Right cardiac atrium (tissue), 5 donors: ENCODE data around the gene ADAMTS14. TPM values are rescaled to one million over a fixed set of nuclear protein-coding genes. Genes with fewer than 3 reads are reported as not detected.
"Not testable (repeated sequence)": the region's sequence is repeated elsewhere in the genome, so short reads cannot be mapped to it uniquely, and the experiment has no call there.

Experiments used
- ATAC-seq, 2 donors: fragments of 200-7000 bp; cut with Tn5 transposase; one replicate each; pipeline versions ENCODE4 v1.8.0 to v1.9.1; 2020; ENCODE audit warnings: moderate library complexity in 2 of 2, mild to moderate bottlenecking in 1 of 2
- DNase-seq, 3 donors: peaks; one replicate each; pipeline ENCODE4 v3.0.0-alpha.2; 2020
- H3K27ac ChIP-seq: one replicate; pipeline ENCODE4 v1.5.1; 2013; ENCODE audit warnings: mild to moderate bottlenecking, low read length, control low read depth, moderate library complexity
- H3K27me3 ChIP-seq: one replicate; pipeline ENCODE4 v1.6.1; 2013; ENCODE audit not compliant: control insufficient read depth, insufficient read depth
- H3K4me1 ChIP-seq: one replicate; pipeline ENCODE4 v1.6.1; 2013; ENCODE audit warnings: low read length; ENCODE audit not compliant: control insufficient read depth, insufficient read depth
- H3K4me3 ChIP-seq: one replicate; pipeline ENCODE4 v1.5.1; 2013; ENCODE audit warnings: low read length, control low read depth
- H3K9me3 ChIP-seq: one replicate; pipeline ENCODE4 v1.6.1; 2013; ENCODE audit warnings: low read length; ENCODE audit not compliant: control insufficient read depth
- WGBS: extraction: QIAGEN DNeasy Blood & Tissue Kit; methylation state at CpG from one replicate; pipeline ENCODE4 v1.1.7; 2013; 5-methylcytosine and 5-hydroxymethylcytosine counted together
- intact Hi-C, 4 donors: fragments of 100-400 bp; cut with DNase I; formaldehyde crosslinking; loops; one replicate each; pipeline versions ENCODE4 v1.11.0 to v1.14.0; 2022 to 2023
- polyA plus RNA-seq: library from polyadenylated mRNA; stranded (reverse); fragments of 200-250 nt; gene quantifications from one replicate; pipeline ENCODE4 v1.2.3, GENCODE V29; 2013
- total RNA-seq, 4 donors: library from RNA; stranded (reverse); fragmentation: NEBNext Ultra II Directional; extraction: Animal tissue kit (Norgen Biotek cat#: 25700); gene quantifications; one replicate each; pipeline ENCODE4 v1.2.1, GENCODE V29; 2021
- donor health status: healthy with polysubstance abuse.
- donor health status: DM: no; HTN: yes; CAD: no.
- donor health status: DM: no; HTN: no; CAD: no.
- donor health status: DM: no; HTN: yes; CAD: no; lungs with severe emphysema.
- donor health status: DM: yes; HTN: yes; CAD: no.

Gene ADAMTS14
- total and polyA plus RNA-seq, 5 donors: 0.03 to 0.36 (median 0.14) TPM

- DNase-seq: no peak
- intact Hi-C loops: loop anchor here in 1 of 4 donors (10.0 kb wide), 1 partner anchor 54 kb away; the partner anchor contains the start of gene PRF1
- Histone ChIP-seq H3K27ac (no peak overlapping the region), H3K4me3 (no peak overlapping the region), H3K4me1 (no peaks in the 10 kb centered on the region), H3K27me3 (no peaks in the 10 kb centered on the region), H3K9me3 (no peaks in the 10 kb centered on the region)
- WGBS: 83% methylated on average over 1 of the region's 1 CpG
- no peak for ATAC-seq
These were observed 13.6 kb upstream of the ADAMTS14 start for GRCh38 chr10:70658582-70659136.

- Histone ChIP-seq H3K27ac (no peak overlapping the region), H3K27me3 (no peaks in the 10 kb centered on the region), H3K4me1 (no peaks in the 10 kb centered on the region), H3K9me3 (no peaks in the 10 kb centered on the region), H3K4me3 (no peak overlapping the region)
- DNase-seq (no peak), ATAC-seq (no peak)
- WGBS: 87% methylated on average over 1 of the region's 1 CpG
- intact Hi-C loops: loop anchor here in 1 of 4 donors (10.0 kb wide), 1 partner anchor 55 kb away; the partner anchor contains the start of gene PRF1
These were observed 13.0 kb upstream of the ADAMTS14 start for GRCh38 chr10:70659306-70659705.

DNA sequence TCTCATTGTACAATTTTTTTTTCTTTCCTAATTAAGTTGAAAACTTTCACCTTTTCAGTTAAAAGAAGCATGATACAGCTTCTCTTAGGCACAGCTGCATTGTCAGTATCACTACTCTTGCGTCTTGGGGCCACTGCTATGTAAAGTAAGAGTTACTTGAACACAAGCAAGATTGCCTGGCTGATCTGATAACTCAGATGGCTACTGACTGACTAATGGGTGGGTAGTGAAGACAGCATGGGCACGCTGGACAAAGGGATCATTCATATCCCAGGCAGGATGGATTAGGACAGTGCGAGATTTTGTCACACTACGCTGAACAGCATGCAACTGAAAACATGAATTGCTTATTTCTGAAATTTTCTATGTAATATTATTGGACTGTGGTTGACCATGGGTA is 11.6 kb upstream of the ADAMTS14 start:
- Histone ChIP-seq H3K27ac (no peak overlapping the region), H3K4me1 (no peaks in the 10 kb centered on the region), H3K4me3 (no peak overlapping the region), H3K9me3 (no peaks in the 10 kb centered on the region), H3K27me3 (no peaks in the 10 kb centered on the region)
- DNase-seq (no peak), ATAC-seq (no peak)
- intact Hi-C loops: no loop called here
- 94% methylated on average over 4 of the region's 4 CpGs for WGBS

GRCh38 chr10:70661623-70662361 is 10.5 kb upstream of the ADAMTS14 start:
- intact Hi-C loops: no loop called here
- Histone ChIP-seq H3K27ac (no peak overlapping the region), H3K4me1 (no peaks in the 10 kb centered on the region), H3K4me3 (no peak overlapping the region), H3K27me3 (no peaks in the 10 kb centered on the region), H3K9me3 (no peaks in the 10 kb centered on the region)
- 64% methylated on average over 11 of the region's 11 CpGs for WGBS
- DNase-seq (no peak), ATAC-seq (no peak)

DNA sequence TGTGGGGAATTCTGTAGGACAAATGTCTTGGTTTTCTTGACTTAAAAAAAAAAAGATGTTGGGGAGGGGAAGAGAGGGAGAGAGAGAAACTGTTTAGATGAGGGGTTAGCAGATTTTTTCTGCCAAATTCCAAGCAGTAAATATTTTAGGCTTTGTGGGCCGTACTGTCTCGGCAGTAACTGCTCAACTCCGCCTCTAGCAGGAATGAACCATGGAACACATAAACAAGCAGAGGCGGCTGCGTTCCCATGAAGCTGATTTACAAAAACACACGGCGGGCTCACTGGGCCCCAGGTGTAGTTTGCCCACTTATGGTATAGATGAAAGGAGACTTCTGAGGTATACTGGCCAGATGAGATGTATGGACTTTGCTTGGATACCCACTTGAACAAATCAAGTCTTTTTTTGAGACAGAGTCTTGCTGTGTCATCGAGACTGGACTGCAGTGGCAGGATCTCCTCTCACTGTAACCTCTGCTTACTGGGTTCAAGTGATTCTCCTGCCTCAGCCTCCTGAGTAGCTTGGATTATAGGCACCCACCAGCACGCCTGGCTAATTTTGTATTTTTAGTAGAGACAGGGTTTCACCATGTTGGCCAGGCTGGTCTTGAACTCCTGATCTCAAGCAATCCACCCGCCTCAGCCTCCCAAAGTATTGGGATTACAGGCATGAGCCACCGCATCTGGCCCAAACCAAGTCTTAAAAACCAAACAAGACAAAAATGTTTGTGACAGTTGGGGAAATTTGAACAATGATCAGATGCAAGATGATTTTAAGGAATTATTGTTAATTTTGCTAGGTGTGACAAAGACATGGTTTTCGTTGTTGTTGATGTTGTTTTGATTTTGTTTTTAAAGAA is 9.7 kb upstream of the ADAMTS14 start:
- ATAC-seq: no peak
- no peak for DNase-seq
- no peaks in the 10 kb centered on the region for H3K4me1 ChIP-seq
- no peak overlapping the region for H3K27ac ChIP-seq
- intact Hi-C loops: no loop called here
- no peak overlapping the region for H3K4me3 ChIP-seq
- H3K9me3 ChIP-seq: no peaks in the 10 kb centered on the region
- 70% methylated on average over 12 of the region's 12 CpGs for WGBS
- no peaks in the 10 kb centered on the region for H3K27me3 ChIP-seq

DNA sequence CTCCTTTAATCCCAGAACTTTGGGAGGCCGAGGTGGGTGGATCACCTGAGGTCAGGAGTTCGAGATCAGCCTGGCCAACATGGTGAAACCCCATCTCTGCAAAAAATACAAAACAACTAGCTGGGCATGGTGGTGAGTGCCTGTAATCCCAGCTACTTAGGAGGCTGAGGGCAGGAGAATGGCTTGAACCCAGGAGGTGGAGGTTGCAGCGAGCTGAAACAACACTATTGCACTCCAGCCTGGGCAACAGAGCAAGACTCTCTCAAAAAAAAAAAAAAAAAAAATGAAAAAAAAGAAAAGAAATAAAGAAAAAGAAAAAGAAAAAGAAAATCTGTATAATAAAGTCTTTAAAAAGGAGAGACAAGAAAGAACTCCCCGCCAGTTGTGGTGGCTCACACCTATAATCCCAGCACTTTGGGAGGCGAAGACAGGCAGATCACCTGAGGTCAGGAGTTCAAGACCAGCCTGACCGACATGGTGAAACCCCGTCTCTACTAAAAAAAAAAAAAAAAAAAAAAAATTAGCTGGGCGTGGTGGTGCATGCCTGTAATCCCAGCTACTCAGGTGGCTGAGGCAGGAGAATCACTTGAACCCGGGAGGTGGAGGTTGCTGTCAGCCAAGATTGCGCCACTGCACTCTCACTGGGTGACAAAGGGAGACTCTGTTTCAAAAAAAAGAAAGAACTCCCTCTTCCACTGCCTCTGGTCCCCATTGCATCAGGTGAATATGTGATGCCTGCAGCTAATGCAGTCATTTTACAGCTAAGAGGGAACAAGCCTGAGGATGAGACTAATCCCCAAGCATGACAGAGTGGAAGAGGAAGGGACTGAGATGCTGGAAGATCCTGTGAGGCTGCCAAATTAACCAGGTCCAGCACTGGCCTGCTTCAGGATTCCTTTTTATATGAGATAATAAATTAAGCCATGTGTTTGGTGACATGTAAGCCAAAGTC is 8.6 kb upstream of the ADAMTS14 start:
- H3K4me1 ChIP-seq, H3K27me3 ChIP-seq, ATAC-seq, H3K27ac ChIP-seq, intact Hi-C loops, H3K9me3 ChIP-seq, H3K4me3 ChIP-seq, DNase-seq: not testable (repeated sequence)
- 80% methylated on average over 10 of the region's 10 CpGs for WGBS

DNA sequence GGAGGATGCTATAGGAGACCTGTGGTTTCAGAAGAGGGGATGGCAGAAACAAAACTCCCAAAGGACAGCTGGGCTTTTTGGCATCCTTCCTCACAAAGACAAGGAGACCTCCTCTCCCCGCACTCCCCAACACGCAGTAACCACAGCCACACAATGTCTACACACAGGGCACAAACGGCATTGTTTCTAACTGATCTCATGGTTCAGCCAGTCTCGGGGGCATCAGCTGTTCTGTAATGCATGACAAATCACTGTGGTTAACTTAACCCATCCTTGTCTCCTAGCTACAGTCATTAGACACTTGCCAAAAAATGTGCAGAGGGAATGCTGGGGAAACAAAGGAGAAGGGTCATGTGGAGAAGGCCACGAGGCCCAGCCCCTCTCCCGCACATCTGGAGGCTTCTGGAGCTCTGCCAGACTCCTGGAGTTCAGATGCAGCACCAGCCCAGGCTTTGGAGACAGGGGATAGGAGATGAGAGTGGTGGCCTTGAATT is 7.6 kb upstream of the ADAMTS14 start:
- Histone ChIP-seq H3K4me1 (no peaks in the 10 kb centered on the region), H3K27me3 (no peaks in the 10 kb centered on the region), H3K4me3 (no peak overlapping the region), H3K27ac (no peak overlapping the region), H3K9me3 (no peaks in the 10 kb centered on the region)
- ATAC-seq (peak in 1 of 2 donors; percentile 52), DNase-seq (no peak)
- intact Hi-C loops: no loop called here
- 30% methylated on average over 6 of the region's 6 CpGs for WGBS

DNA sequence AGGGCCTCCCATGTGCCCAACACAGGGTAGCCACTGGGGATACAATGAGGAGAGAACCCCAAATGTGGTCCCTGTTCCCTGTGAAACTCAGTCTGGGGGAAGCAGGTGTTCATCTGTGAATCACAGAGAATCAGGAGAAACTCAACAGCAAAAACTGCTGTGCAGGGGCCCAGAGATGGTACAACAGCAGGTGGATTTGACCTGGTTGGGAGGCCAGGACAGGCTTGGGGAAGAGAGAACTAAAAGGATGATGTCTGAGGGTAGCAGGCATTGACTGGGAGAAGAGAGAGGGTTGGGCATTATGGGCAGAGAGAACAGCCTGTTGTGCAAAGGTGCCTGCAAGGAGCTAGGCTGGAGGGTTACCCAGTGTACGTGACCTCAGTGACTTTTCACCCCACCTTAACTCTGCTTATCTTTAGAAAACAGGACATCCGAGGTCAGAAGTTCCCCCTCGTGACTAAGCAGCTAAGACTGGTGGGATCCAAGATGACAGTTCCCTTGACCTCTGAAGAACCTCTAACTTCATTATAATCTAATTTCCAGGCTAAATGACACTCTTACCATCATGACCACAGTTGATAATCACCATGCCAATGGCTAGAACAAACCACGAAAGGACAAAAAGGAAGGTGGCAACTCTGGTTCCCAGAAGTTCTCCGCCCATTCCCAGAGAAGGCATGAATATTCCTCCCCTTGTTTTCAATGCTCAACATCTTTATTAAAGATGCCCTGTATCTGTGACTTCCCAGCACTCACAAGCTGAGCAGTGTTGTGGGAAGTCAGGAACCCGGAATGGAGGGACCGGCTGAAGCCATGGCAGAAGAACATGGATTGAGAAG is 5.1 kb upstream of the ADAMTS14 start:
- intact Hi-C loops: no loop called here
- H3K27ac ChIP-seq: no peak overlapping the region
- ATAC-seq (peak in 1 of 2 donors; percentile 17), DNase-seq (no peak)
- no peaks in the 10 kb centered on the region for H3K4me1 ChIP-seq
- no peaks in the 10 kb centered on the region for H3K9me3 ChIP-seq
- H3K27me3 ChIP-seq: no peaks in the 10 kb centered on the region
- no peak overlapping the region for H3K4me3 ChIP-seq
- WGBS: 72% methylated on average over 7 of the region's 7 CpGs

DNA sequence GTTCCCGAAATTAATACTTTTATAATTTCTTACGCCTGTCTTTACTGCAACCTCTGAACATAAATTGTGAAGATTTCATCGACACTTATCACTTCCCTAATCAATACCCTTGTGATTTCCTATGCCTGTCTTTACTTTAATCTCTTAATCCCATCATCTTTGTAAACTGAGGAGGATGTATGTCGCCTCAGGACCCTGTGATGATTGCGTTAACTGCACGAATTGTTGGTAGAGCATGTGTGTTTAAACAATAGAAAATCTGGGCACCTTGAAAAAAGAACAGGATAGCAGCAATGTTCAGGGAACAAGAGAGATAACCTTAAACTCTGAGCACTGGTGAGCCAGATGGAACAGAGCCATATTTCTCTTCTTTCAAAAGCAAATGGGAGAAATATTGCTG is 4.5 kb upstream of the ADAMTS14 start:
- H3K4me1 ChIP-seq, H3K9me3 ChIP-seq, H3K27me3 ChIP-seq, intact Hi-C loops, H3K4me3 ChIP-seq, H3K27ac ChIP-seq, DNase-seq, ATAC-seq: not testable (repeated sequence)
- WGBS: 88% methylated on average over 6 of the region's 6 CpGs
